ENCODE data around the gene TTC5. TPM values are rescaled to one million over a fixed set of nuclear protein-coding genes. Genes with fewer than 3 reads are reported as not detected.
"Not testable (repeated sequence)": the region's sequence is repeated elsewhere in the genome, so short reads cannot be mapped to it uniquely, and the experiment has no call there.

TTC5 gene
- total RNA-seq, 3 donors from 2014 or later, result 10.1 to 21.0 (median 16.2) TPM

DNA sequence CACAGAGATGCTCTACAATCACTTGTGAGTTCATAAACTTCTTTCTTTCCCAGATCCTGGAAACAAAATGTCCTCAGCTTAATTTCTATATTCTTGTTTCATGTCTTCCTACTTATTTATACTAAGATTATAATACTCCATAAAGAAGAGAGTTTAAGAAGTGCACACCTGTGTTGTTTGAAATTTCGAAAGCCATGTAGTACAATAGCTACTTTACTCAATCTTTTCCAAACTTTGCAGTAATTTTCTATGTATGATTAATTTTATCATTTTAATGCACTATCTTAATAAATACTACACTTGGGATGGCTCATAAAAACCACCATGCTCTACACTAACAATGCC is 300 bp upstream of the TTC5 start:
- H3K36me3 ChIP-seq, result no peaks in the 10 kb centered on the region
- no peaks in the 10 kb centered on the region for H3K27me3 ChIP-seq
- no peaks in the 10 kb centered on the region for H3K9me3 ChIP-seq
- peaks cover 0 to 9% of the 10 kb centered on the region in 2 donors for H3K4me1 ChIP-seq
- intact Hi-C loops (cut with DNase I; ENCODE audit: low total_unique reads), result no loop called here
- no peak for TF ChIP-seq CTCF (IDR thresholded peaks at IDR 0.05)
- no peak for TF ChIP-seq POLR2AphosphoS5 (IDR thresholded peaks at IDR 0.05)
- no peak for TF ChIP-seq POLR2A (IDR thresholded peaks at IDR 0.05)
- H3K27ac ChIP-seq, result no peak overlapping the region
- DNase-seq (ENCODE audit: low spot score in 2 of 2), result no peak
- peak overlapping the region; percentile 53 to 84 (median 74) for H3K4me3 ChIP-seq

- Histone ChIP-seq H3K36me3 (peaks cover 6% of the 10 kb centered on the region), H3K27me3 (no peaks in the 10 kb centered on the region), H3K4me1 (peaks cover 0 to 9% of the 10 kb centered on the region in 2 donors), H3K4me3 (no peak overlapping the region), H3K27ac (no peak overlapping the region), H3K9me3 (no peaks in the 10 kb centered on the region)
- no peak for TF ChIP-seq POLR2A (IDR thresholded peaks at IDR 0.05)
- TF ChIP-seq POLR2AphosphoS5 (IDR thresholded peaks at IDR 0.05), result no peak
- TF ChIP-seq CTCF (IDR thresholded peaks at IDR 0.05), result no peak
- intact Hi-C loops (cut with DNase I; ENCODE audit: low total_unique reads), result no loop called here
- no peak for DNase-seq (ENCODE audit: low spot score in 2 of 2)
These were observed 3.6 kb downstream of the TTC5 start for GRCh38 chr14:20302042-20302755.

- H3K9me3 ChIP-seq, result no peaks in the 10 kb centered on the region
- peaks cover 32% of the 10 kb centered on the region for H3K36me3 ChIP-seq
- H3K27me3 ChIP-seq, result no peaks in the 10 kb centered on the region
- no peaks in the 10 kb centered on the region for H3K4me1 ChIP-seq
- TF ChIP-seq POLR2A (IDR thresholded peaks at IDR 0.05) (no peak), CTCF (IDR thresholded peaks at IDR 0.05) (no peak), POLR2AphosphoS5 (IDR thresholded peaks at IDR 0.05) (no peak)
- H3K27ac ChIP-seq, result no peak overlapping the region
- intact Hi-C loops (cut with DNase I; ENCODE audit: low total_unique reads), result no loop called here
- DNase-seq (ENCODE audit: low spot score in 2 of 2), result no peak
- no peak overlapping the region for H3K4me3 ChIP-seq
These were observed 10.7 kb downstream of the TTC5 start for GRCh38 chr14:20295067-20295466.

- intact Hi-C loops (cut with DNase I; ENCODE audit: low total_unique reads), result no loop called here
- TF ChIP-seq POLR2A (IDR thresholded peaks at IDR 0.05), result no peak
- no peak for TF ChIP-seq POLR2AphosphoS5 (IDR thresholded peaks at IDR 0.05)
- TF ChIP-seq CTCF (IDR thresholded peaks at IDR 0.05), result no peak
- Histone ChIP-seq H3K9me3 (no peaks in the 10 kb centered on the region), H3K27me3 (no peaks in the 10 kb centered on the region), H3K4me3 (no peak overlapping the region), H3K36me3 (peaks cover 32% of the 10 kb centered on the region), H3K4me1 (no peaks in the 10 kb centered on the region), H3K27ac (no peak overlapping the region)
- DNase-seq (ENCODE audit: low spot score in 2 of 2), result no peak
These were observed 11.1 kb downstream of the TTC5 start for GRCh38 chr14:20294636-20295035.

DNA sequence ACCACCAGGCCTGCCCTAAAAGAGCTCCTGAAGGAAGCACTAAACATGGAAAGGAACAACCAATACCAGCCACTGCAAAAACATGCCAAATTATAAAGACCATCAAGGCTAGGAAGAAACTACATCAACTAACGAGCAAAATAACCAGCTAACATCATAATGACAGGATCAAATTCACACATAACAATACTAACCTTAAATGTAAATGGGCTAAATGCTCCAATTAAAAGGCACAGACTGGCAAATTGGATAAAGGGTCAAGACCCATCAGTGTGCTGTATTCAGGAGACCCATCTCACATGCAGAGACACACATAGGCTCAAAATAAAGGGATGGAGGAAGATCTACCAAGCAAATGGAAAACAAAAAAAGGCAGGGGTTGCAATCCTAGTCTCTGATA is 23.8 kb downstream of the TTC5 start:
- H3K36me3 ChIP-seq; DNase-seq (ENCODE audit: low spot score in 2 of 2): not testable (repeated sequence)

DNA sequence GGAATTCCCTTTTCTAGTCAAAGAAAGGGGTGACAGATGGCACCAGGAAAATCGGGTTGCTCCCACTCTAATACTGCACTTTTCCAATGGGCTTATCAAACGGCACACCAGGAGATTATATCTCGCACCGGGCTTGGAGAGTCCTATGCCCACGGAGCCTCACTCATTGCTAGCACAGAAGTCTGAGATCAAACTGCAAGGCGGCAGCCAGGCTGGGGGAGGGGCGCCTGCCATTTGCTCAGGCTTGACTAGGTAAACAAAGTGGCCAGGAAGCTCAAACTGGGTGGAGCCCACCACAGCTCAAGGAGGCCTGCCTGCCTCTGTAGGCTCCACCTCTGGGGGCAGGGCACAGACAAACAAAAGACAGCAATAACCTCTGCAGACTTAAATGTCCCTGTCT is 25.5 kb downstream of the TTC5 start:
- H3K27me3 ChIP-seq; H3K9me3 ChIP-seq; H3K36me3 ChIP-seq; DNase-seq (ENCODE audit: low spot score in 2 of 2); H3K27ac ChIP-seq; H3K4me1 ChIP-seq; H3K4me3 ChIP-seq; intact Hi-C loops (cut with DNase I; ENCODE audit: low total_unique reads): not testable (repeated sequence)

More for the DNA sequence above, 23.8 kb downstream of the TTC5 start:
- H3K27me3 ChIP-seq; H3K4me1 ChIP-seq; H3K4me3 ChIP-seq; H3K9me3 ChIP-seq; intact Hi-C loops (cut with DNase I; ENCODE audit: low total_unique reads); H3K27ac ChIP-seq: not testable (repeated sequence)

All from breast epithelium (tissue), 4 donors.